DND-41 (cell line): ENCODE data around the gene EMC8.

Source experiments
- EZH2 ChIP-seq: IDR thresholded peaks from 3 replicates; pipeline ENCODE4 v1.6.1; 2012; ENCODE audit warnings: borderline replicate concordance, low read depth, mild to moderate bottlenecking, moderate library complexity, low read length, inconsistent platforms; ENCODE audit not compliant: severe bottlenecking
- TF ChIP-seq, protein P1 (sequence below): IDR thresholded peaks from 2 replicates; pipeline ENCODE4 v1.5.1; 2012; ENCODE audit warnings: borderline replicate concordance, low read length, moderate library complexity, mild to moderate bottlenecking; ENCODE audit not compliant: poor library complexity, severe bottlenecking; ENCODE audit errors: extremely low read depth

GRCh38 chr16:85838876-85839585 is 39.7 kb upstream of the EMC8 start:
- TF ChIP-seq, protein P1, sequence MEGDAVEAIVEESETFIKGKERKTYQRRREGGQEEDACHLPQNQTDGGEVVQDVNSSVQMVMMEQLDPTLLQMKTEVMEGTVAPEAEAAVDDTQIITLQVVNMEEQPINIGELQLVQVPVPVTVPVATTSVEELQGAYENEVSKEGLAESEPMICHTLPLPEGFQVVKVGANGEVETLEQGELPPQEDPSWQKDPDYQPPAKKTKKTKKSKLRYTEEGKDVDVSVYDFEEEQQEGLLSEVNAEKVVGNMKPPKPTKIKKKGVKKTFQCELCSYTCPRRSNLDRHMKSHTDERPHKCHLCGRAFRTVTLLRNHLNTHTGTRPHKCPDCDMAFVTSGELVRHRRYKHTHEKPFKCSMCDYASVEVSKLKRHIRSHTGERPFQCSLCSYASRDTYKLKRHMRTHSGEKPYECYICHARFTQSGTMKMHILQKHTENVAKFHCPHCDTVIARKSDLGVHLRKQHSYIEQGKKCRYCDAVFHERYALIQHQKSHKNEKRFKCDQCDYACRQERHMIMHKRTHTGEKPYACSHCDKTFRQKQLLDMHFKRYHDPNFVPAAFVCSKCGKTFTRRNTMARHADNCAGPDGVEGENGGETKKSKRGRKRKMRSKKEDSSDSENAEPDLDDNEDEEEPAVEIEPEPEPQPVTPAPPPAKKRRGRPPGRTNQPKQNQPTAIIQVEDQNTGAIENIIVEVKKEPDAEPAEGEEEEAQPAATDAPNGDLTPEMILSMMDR, result no peak
- no peak for TF ChIP-seq EZH2
